Effector memory CD4-positive, alpha-beta T cell (primary cell): ENCODE results near the gene LNX1.

Experiments
- DNase-seq, 3 donors: peaks; one replicate each; pipeline ENCODE4 v3.0.0-alpha.2; 2020
- H3K27ac ChIP-seq: 2 replicates; pipeline ENCODE4 v1.7.0; 2013; ENCODE audit warnings: mild to moderate bottlenecking, low read length, moderate library complexity; ENCODE audit not compliant: insufficient read depth, poor library complexity, severe bottlenecking
- H3K27me3 ChIP-seq: replicated peaks from 2 replicates; pipeline ENCODE4 v1.7.0; 2013; ENCODE audit warnings: mild to moderate bottlenecking, low read length; ENCODE audit not compliant: insufficient read depth, control insufficient read depth, poor library complexity, severe bottlenecking
- H3K36me3 ChIP-seq: 2 replicates; pipeline ENCODE4 v1.7.0; 2013; ENCODE audit warnings: mild to moderate bottlenecking, low read length, moderate library complexity; ENCODE audit not compliant: control insufficient read depth, insufficient read depth
- H3K4me1 ChIP-seq: 2 replicates; pipeline ENCODE4 v1.7.0; 2013; ENCODE audit warnings: low read length, mild to moderate bottlenecking; ENCODE audit not compliant: control insufficient read depth, insufficient read depth, poor library complexity, severe bottlenecking
- H3K4me3 ChIP-seq: 2 replicates; pipeline ENCODE4 v1.7.0; 2013; ENCODE audit warnings: low read length, low read depth, mild to moderate bottlenecking; ENCODE audit not compliant: insufficient read depth, poor library complexity, severe bottlenecking
- H3K9me3 ChIP-seq: 2 replicates; pipeline ENCODE4 v1.7.0; 2013; ENCODE audit warnings: mild to moderate bottlenecking, low read length, moderate library complexity; ENCODE audit not compliant: control insufficient read depth

LNX1 gene

DNA sequence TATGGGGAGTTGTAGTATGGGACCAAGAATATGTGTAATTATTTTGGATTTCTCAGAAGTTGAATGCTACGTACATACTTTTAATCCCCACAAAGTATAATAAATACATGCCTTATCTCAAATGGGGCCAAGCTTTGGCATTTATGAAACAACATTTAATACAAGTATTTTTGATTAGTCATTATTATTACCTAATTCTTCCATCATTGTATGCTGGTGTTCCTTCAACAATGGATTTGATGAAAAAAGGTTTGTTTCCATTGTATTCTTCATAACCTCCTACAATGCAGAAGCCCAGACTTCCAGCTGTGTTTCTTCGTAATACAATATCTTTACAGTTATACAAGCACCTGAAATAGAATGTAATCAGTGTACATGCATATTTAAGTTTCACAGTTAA is 130.0 kb downstream of the LNX1 start:
- Histone ChIP-seq H3K27me3 (no peaks in the 10 kb centered on the region), H3K36me3 (peaks cover 33% of the 10 kb centered on the region), H3K4me1 (no peaks in the 10 kb centered on the region), H3K9me3 (no peaks in the 10 kb centered on the region), H3K4me3 (no peak overlapping the region), H3K27ac (no peak overlapping the region)
- DNase-seq = no peak

DNA sequence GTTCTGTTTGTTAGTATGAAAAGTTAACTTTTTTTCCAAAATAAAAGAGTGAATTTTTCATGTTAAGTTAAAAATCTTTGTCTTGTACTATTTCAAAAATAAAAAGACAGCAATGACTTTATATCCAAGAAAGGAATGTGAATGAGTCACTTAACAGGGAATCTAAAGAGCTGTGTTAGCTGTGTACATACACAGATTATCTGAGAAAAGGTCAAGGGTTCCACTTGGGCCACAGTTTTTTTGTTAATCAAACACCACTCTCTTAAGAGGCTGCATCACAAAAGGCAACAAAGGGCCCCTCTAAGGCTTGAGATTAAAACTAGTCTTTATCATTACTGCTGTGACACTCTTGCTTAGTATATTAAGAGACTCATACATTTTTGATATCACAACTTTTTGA is 131.7 kb downstream of the LNX1 start:
- no peaks in the 10 kb centered on the region for H3K27me3 ChIP-seq
- no peak for DNase-seq
- no peaks in the 10 kb centered on the region for H3K4me1 ChIP-seq
- peaks cover 50% of the 10 kb centered on the region for H3K36me3 ChIP-seq
- H3K9me3 ChIP-seq = no peaks in the 10 kb centered on the region
- no peak overlapping the region for H3K4me3 ChIP-seq
- no peak overlapping the region for H3K27ac ChIP-seq

- H3K36me3 ChIP-seq = peaks cover 58% of the 10 kb centered on the region
- no peaks in the 10 kb centered on the region for H3K9me3 ChIP-seq
- no peak overlapping the region for H3K27ac ChIP-seq
- H3K4me1 ChIP-seq = no peaks in the 10 kb centered on the region
- no peaks in the 10 kb centered on the region for H3K27me3 ChIP-seq
- DNase-seq = no peak
- no peak overlapping the region for H3K4me3 ChIP-seq
These were observed 135.1 kb downstream of the LNX1 start for GRCh38 chr4:53456178-53456577.

GRCh38 chr4:53455766-53456165 is 135.5 kb downstream of the LNX1 start:
- peaks cover 58% of the 10 kb centered on the region for H3K36me3 ChIP-seq
- no peak overlapping the region for H3K27ac ChIP-seq
- DNase-seq = no peak
- H3K27me3 ChIP-seq = no peaks in the 10 kb centered on the region
- H3K4me1 ChIP-seq = no peaks in the 10 kb centered on the region
- no peaks in the 10 kb centered on the region for H3K9me3 ChIP-seq
- no peak overlapping the region for H3K4me3 ChIP-seq

GRCh38 chr4:53453385-53453784 is 137.9 kb downstream of the LNX1 start:
- Histone ChIP-seq H3K27ac (no peak overlapping the region), H3K27me3 (no peaks in the 10 kb centered on the region), H3K9me3 (no peaks in the 10 kb centered on the region), H3K36me3 (peaks cover 45% of the 10 kb centered on the region), H3K4me1 (no peaks in the 10 kb centered on the region), H3K4me3 (no peak overlapping the region)
- no peak for DNase-seq

GRCh38 chr4:53450773-53451172 is 140.5 kb downstream of the LNX1 start:
- Histone ChIP-seq H3K4me3 (no peak overlapping the region), H3K27me3 (no peaks in the 10 kb centered on the region)
- DNase-seq = no peak

DNA sequence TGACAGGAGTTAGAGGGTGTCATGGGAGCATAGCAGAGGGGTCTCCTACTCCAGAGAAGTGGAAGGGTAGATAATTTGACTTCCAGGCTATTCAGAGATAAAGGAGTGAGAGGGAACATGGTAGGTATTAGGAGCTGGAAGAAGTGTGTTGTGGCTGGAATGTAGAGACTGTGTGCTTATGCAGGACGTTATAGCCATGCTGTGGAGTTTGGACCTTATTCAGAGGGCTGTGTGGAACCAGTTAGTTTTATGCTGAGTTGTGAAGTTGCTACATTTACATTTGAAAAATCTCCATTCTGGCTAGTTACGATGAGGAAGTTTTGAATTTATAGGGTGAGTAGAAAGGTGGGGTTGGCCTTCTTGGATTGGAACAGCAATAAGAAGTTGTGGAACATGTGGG is 146.3 kb downstream of the LNX1 start:
- H3K27me3 ChIP-seq = no peaks in the 10 kb centered on the region
- H3K4me1 ChIP-seq = no peaks in the 10 kb centered on the region
- H3K9me3 ChIP-seq = no peaks in the 10 kb centered on the region
- DNase-seq = no peak
- H3K36me3 ChIP-seq = peaks cover 16% of the 10 kb centered on the region
- H3K4me3 ChIP-seq = no peak overlapping the region
- no peak overlapping the region for H3K27ac ChIP-seq

More at GRCh38 chr4:53450773-53451172, 140.5 kb downstream of the LNX1 start:
- Histone ChIP-seq H3K36me3 (peaks cover 24% of the 10 kb centered on the region), H3K4me1 (no peaks in the 10 kb centered on the region), H3K9me3 (no peaks in the 10 kb centered on the region), H3K27ac (no peak overlapping the region)

DNA sequence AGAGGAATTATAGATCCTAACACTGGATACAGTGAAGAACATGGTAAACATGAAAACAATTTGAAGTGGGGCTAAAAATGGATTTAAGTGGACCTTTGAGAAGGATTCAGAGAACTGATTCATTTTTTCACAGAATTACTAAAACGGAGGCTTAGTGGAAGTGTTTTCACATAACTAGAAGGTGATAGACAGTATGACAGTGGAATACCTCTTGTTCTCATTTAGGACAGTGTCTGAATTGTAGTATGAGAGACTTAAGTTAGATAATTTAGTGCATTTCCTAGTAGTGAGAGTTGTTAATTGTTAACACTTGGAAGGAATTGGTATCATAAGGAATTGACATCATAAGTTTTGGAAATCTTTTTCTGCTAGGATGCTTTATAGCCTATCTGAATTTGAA is 149.7 kb downstream of the LNX1 start:
- Histone ChIP-seq H3K9me3 (no peaks in the 10 kb centered on the region), H3K4me1 (no peaks in the 10 kb centered on the region), H3K4me3 (no peak overlapping the region), H3K27me3 (no peaks in the 10 kb centered on the region), H3K27ac (no peak overlapping the region), H3K36me3 (peaks cover 24% of the 10 kb centered on the region)
- DNase-seq = no peak

DNA sequence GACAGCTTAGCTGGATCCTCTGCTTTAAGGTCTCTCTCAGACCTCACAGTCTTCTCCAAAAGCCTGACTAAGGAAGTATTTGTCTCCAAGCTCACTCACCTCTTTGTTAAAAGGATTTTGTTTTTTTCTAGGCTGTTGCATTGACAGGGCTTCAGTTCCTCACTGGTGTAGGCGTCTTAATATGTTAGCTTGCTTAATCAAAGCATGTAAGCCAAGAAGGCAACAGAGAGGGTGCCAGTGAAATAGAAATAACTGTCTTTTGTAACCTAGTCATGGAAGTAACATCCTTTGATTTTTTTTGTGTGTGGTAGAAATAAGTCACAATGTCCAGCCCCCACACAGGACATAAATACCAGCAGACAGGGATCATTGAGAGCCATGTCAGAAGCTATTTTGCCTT is 155.0 kb downstream of the LNX1 start:
- H3K9me3 ChIP-seq = no peaks in the 10 kb centered on the region
- H3K27me3 ChIP-seq = no peaks in the 10 kb centered on the region
- peaks cover 24% of the 10 kb centered on the region for H3K36me3 ChIP-seq
- no peak overlapping the region for H3K27ac ChIP-seq
- no peak overlapping the region for H3K4me3 ChIP-seq
- no peaks in the 10 kb centered on the region for H3K4me1 ChIP-seq
- DNase-seq = no peak

DNA sequence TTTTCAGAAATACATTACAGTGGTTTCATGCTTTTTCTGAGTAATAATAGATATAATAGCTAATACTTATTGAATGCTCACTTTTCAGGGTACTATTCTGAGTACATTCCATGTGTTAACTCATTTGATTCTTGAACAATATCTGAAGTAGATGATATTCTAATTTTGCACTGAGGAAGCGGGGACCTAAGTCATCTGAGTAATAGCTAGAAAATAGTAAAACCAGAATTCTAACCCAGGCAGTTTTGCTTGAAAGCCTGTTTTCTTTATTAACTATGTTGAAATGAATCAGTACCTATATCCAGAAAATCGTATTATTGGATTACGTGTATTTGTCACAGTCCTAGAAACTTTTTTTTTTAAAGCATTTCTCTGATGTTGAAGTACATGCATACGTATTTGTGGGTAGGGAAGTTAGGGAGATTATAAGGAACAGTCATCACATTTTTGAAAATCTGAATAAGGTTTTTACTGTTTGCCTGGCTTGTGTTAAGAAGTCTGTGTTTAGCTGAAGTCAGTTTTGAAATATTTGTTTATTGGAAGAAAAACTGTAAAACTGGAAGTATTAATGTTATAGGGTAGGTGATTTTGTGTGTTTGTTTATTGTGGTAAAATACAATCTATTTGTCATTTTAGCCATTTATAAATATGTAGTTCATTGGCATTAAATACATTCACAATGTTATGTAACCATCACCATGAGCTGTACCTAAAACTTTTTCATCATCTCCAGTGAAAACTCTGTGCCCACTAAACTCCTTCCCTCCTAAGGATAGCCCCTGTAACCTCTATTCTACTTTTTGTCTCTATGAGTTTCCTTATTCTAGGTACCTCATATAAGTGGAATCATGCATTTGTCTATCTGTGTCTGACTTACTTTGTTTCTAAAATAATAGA is 158.5 kb downstream of the LNX1 start:
- no peak for DNase-seq
- Histone ChIP-seq H3K27ac (no peak overlapping the region), H3K27me3 (no peaks in the 10 kb centered on the region), H3K36me3 (peaks cover 37% of the 10 kb centered on the region), H3K9me3 (no peaks in the 10 kb centered on the region), H3K4me3 (no peak overlapping the region), H3K4me1 (no peaks in the 10 kb centered on the region)
